ENCODE measurements around the gene GPA33. TPM values are rescaled to one million over a fixed set of nuclear protein-coding genes. Genes with fewer than 3 reads are reported as not detected.

Gene GPA33
- total RNA-seq (ENCODE audit: insufficient read depth, low replicate concordance), result 0.72 TPM

- DNase-seq (ENCODE audit: low spot score), result peak; percentile 20
Observed at GRCh38 chr1:167090314-167090942, at the start of gene GPA33. Gene GPA33 (minus strand): TSS chr1:167090377. CDS start chr1:167090287, 90 bp downstream.

- DNase-seq (ENCODE audit: low spot score), result no peak
Observed at GRCh38 chr1:167138703-167139102, 48.5 kb upstream of the GPA33 start.

GRCh38 chr1:167137793-167138510 is 47.8 kb upstream of the GPA33 start:
- DNase-seq (ENCODE audit: low spot score), result no peak

GRCh38 chr1:167137332-167137781 is 47.2 kb upstream of the GPA33 start:
- DNase-seq (ENCODE audit: low spot score), result no peak

- no peak for DNase-seq (ENCODE audit: low spot score)
Observed at GRCh38 chr1:167136806-167137205, 46.6 kb upstream of the GPA33 start.

- no peak for DNase-seq (ENCODE audit: low spot score)
Observed at GRCh38 chr1:167136191-167136614, 46.0 kb upstream of the GPA33 start.

GRCh38 chr1:167135281-167135840 is 45.2 kb upstream of the GPA33 start:
- no peak for DNase-seq (ENCODE audit: low spot score)

- DNase-seq (ENCODE audit: low spot score), result no peak
Observed at GRCh38 chr1:167132301-167133010, 42.3 kb upstream of the GPA33 start.

- no peak for DNase-seq (ENCODE audit: low spot score)
Observed at GRCh38 chr1:167130829-167131510, 40.8 kb upstream of the GPA33 start.

GRCh38 chr1:167128261-167129227 is 38.4 kb upstream of the GPA33 start:
- DNase-seq (ENCODE audit: low spot score), result no peak

- DNase-seq (ENCODE audit: low spot score), result no peak
Observed at GRCh38 chr1:167127661-167128060, 37.5 kb upstream of the GPA33 start.

- DNase-seq (ENCODE audit: low spot score), result no peak
Observed at GRCh38 chr1:167127236-167127635, 37.1 kb upstream of the GPA33 start.

GRCh38 chr1:167126811-167127210 is 36.6 kb upstream of the GPA33 start:
- no peak for DNase-seq (ENCODE audit: low spot score)

GRCh38 chr1:167126317-167126716 is 36.1 kb upstream of the GPA33 start:
- DNase-seq (ENCODE audit: low spot score), result no peak

- no peak for DNase-seq (ENCODE audit: low spot score)
Observed at GRCh38 chr1:167122568-167122967, 32.4 kb upstream of the GPA33 start.

- DNase-seq (ENCODE audit: low spot score), result no peak
Observed at GRCh38 chr1:167122121-167122480, 31.9 kb upstream of the GPA33 start.

GRCh38 chr1:167121375-167122120 is 31.4 kb upstream of the GPA33 start:
- peak; percentile 59 for DNase-seq (ENCODE audit: low spot score)

GRCh38 chr1:167120899-167121298 is 30.7 kb upstream of the GPA33 start:
- DNase-seq (ENCODE audit: low spot score), result no peak

GRCh38 chr1:167119696-167120095 is 29.5 kb upstream of the GPA33 start:
- DNase-seq (ENCODE audit: low spot score), result no peak

- no peak for DNase-seq (ENCODE audit: low spot score)
Observed at GRCh38 chr1:167118188-167118587, 28.0 kb upstream of the GPA33 start.

Data from umbilical cord (tissue), 2 donors.